ENCODE data around the gene GRIN3A.

Gene GRIN3A

GRCh38 chr9:101693546-101694336 is 44.7 kb downstream of the GRIN3A start:
- no peaks in the 10 kb centered on the region for H3K9me3 ChIP-seq (ENCODE audit: low read length)
- H3K36me3 ChIP-seq (ENCODE audit: insufficient read depth, low read length) = no peaks in the 10 kb centered on the region
- no peaks in the 10 kb centered on the region for H4K20me1 ChIP-seq (ENCODE audit: insufficient read depth, low read length)
- no peak overlapping the region for H3K4me3 ChIP-seq (ENCODE audit: low read depth, low read length, poor library complexity, severe bottlenecking)
- no peak overlapping the region for H3K4me2 ChIP-seq (ENCODE audit: low read length)
- H3K9ac ChIP-seq (ENCODE audit: low read length) = no peak overlapping the region
- no peaks in the 10 kb centered on the region for H3K79me2 ChIP-seq (ENCODE audit: insufficient read depth, low read length)
- no peak overlapping the region for H3K27ac ChIP-seq (ENCODE audit: low read depth, low read length, poor library complexity, severe bottlenecking)
- H3K9me2 ChIP-seq (ENCODE audit: low read depth, low read length) = no peaks in the 10 kb centered on the region
- TF ChIP-seq EZH2 (IDR thresholded peaks at IDR 0.05; ENCODE audit: borderline replicate concordance, low read length) (no peak), CTCF (IDR thresholded peaks at IDR 0.05; ENCODE audit: low read length) (no peak)
- no peak overlapping the region for H2AFZ ChIP-seq (ENCODE audit: low read length)
- no peaks in the 10 kb centered on the region for H3F3A ChIP-seq (ENCODE audit: insufficient read depth, low read length)
- H3K27me3 ChIP-seq (ENCODE audit: insufficient read depth, low read length) = no peaks in the 10 kb centered on the region
- no peaks in the 10 kb centered on the region for H3K4me1 ChIP-seq (ENCODE audit: insufficient read depth, low read length, severe bottlenecking)

GRCh38 chr9:101691657-101692056 is 46.8 kb downstream of the GRIN3A start:
- TF ChIP-seq EZH2 (IDR thresholded peaks at IDR 0.05; ENCODE audit: borderline replicate concordance, low read length) (no peak), CTCF (IDR thresholded peaks at IDR 0.05; ENCODE audit: low read length) (no peak)
- H2AFZ ChIP-seq (ENCODE audit: low read length) = no peak overlapping the region
- no peaks in the 10 kb centered on the region for H3K27me3 ChIP-seq (ENCODE audit: insufficient read depth, low read length)
- H3K4me2 ChIP-seq (ENCODE audit: low read length) = no peak overlapping the region
- H3K4me1 ChIP-seq (ENCODE audit: insufficient read depth, low read length, severe bottlenecking) = no peaks in the 10 kb centered on the region
- H3K4me3 ChIP-seq (ENCODE audit: low read depth, low read length, poor library complexity, severe bottlenecking) = no peak overlapping the region
- H3K9ac ChIP-seq (ENCODE audit: low read length) = no peak overlapping the region
- no peaks in the 10 kb centered on the region for H3K36me3 ChIP-seq (ENCODE audit: insufficient read depth, low read length)
- no peaks in the 10 kb centered on the region for H3K79me2 ChIP-seq (ENCODE audit: insufficient read depth, low read length)
- no peak overlapping the region for H3K27ac ChIP-seq (ENCODE audit: low read depth, low read length, poor library complexity, severe bottlenecking)
- no peaks in the 10 kb centered on the region for H3K9me3 ChIP-seq (ENCODE audit: low read length)
- no peaks in the 10 kb centered on the region for H3K9me2 ChIP-seq (ENCODE audit: low read depth, low read length)
- H4K20me1 ChIP-seq (ENCODE audit: insufficient read depth, low read length) = no peaks in the 10 kb centered on the region
- no peaks in the 10 kb centered on the region for H3F3A ChIP-seq (ENCODE audit: insufficient read depth, low read length)

- H3K4me1 ChIP-seq (ENCODE audit: insufficient read depth, low read length, severe bottlenecking) = no peaks in the 10 kb centered on the region
- no peaks in the 10 kb centered on the region for H3K27me3 ChIP-seq (ENCODE audit: insufficient read depth, low read length)
- no peaks in the 10 kb centered on the region for H3K79me2 ChIP-seq (ENCODE audit: insufficient read depth, low read length)
- H3K4me2 ChIP-seq (ENCODE audit: low read length) = no peak overlapping the region
- no peak overlapping the region for H3K27ac ChIP-seq (ENCODE audit: low read depth, low read length, poor library complexity, severe bottlenecking)
- no peak overlapping the region for H2AFZ ChIP-seq (ENCODE audit: low read length)
- no peaks in the 10 kb centered on the region for H4K20me1 ChIP-seq (ENCODE audit: insufficient read depth, low read length)
- H3K9me2 ChIP-seq (ENCODE audit: low read depth, low read length) = no peaks in the 10 kb centered on the region
- H3F3A ChIP-seq (ENCODE audit: insufficient read depth, low read length) = no peaks in the 10 kb centered on the region
- no peak overlapping the region for H3K4me3 ChIP-seq (ENCODE audit: low read depth, low read length, poor library complexity, severe bottlenecking)
- no peaks in the 10 kb centered on the region for H3K36me3 ChIP-seq (ENCODE audit: insufficient read depth, low read length)
- H3K9ac ChIP-seq (ENCODE audit: low read length) = no peak overlapping the region
- TF ChIP-seq CTCF (IDR thresholded peaks at IDR 0.05; ENCODE audit: low read length) = no peak
- no peak for TF ChIP-seq EZH2 (IDR thresholded peaks at IDR 0.05; ENCODE audit: borderline replicate concordance, low read length)
- H3K9me3 ChIP-seq (ENCODE audit: low read length) = no peaks in the 10 kb centered on the region
Measured at GRCh38 chr9:101689039-101689438, 49.4 kb downstream of the GRIN3A start.
